Stimulated activated CD8-positive, alpha-beta memory T cell treated with anti-CD3 and anti-CD28 coated beads, Interleukin-12 subunit alpha, Interleukin-12 subunit beta, amount 100 ng/mL, for 1 hour (primary cell): Measurements from ENCODE around the gene PRKCQ.

ENCODE experiments used
- DNase-seq: peaks from one replicate; pipeline ENCODE4 v3.0.0-alpha.2; 2020; ENCODE audit warnings: low read depth

PRKCQ gene

DNA sequence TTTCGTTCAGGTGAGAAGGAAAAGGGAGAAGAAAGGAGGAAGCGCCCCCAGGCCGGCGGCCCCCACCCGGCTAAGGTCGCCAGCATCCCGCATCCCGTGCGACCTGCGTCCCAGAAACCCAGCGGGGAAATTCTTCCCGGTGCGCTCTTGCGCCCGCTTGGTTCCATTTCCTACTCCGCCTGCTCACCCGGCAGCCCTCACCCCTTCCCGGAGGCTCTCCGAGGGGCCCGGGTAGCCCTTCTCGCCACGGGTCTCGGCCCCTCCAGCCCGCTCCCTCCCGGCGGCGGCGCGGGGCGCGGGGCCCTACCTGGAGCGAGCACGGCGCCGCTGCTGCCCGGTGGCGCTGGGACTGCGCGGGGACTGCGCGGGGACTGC is at the start of gene PRKCQ:
Gene PRKCQ (minus strand): TSS at position 373 of the 375 bp plus-strand sequence. CDS start 65,141 bp downstream, outside the sequence.
- no peak for DNase-seq

- no peak for DNase-seq
Observed at GRCh38 chr10:6625428-6625827, 45.4 kb upstream of the PRKCQ start.

DNA sequence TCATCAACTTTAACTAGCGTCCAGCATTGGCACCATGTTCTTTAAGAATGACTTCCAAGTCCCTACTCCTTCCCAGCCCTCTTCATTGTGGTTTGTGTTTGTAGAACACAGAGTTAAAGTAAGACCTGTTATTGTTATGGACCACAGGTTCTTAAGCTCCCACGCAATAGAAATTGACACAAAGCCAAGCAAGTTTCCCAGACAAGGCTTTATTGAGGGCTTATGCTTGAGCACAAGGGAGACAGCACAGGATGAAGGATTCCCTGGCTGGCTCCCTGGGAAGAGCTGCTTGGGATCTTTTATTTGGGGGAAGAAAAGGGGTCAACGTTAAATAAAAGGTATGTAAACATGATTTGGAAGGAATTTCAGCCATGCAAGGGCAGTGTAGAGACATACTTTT is 44.3 kb upstream of the PRKCQ start:
- DNase-seq, result no peak

DNA sequence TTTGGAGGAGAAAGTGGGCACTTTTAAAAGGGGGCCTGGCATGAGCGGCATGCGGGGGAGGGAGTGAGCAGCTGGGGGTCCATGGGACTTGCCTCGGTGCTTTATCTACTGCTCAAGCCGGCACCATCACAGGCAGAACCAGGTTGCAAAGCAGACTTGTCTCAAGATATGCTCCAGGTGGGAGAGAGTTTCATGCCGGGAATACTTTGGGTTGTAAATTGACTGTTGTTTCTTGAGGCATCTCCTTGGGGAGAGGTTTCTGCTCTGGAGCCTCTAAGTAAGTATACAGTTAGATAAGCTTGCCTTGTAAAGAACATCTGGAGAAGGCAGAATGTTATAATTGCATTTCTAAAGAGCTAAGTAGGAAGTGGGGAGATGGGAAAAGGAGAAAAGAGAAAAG is 42.8 kb upstream of the PRKCQ start:
- DNase-seq, result no peak

GRCh38 chr10:6621536-6621935 is 41.5 kb upstream of the PRKCQ start:
- no peak for DNase-seq

DNA sequence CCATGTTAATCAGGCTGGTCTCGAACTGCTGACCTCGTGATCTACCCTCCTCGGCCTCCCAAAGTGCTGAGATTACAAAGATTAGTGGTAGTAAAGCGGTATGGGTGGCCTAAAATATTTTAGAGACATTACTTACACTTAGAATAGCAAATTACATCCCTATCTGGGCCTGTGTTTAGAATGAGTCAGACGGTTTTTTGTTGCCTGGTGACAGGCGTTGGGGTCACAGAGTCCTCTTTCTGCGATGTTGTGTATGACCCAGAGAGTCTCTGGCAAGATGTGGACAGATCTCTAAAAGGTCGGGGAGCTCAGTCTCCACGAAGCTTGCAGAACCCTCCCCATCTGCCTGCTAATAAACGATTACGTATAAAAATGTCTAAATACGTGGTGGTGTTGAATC is 39.6 kb upstream of the PRKCQ start:
- no peak for DNase-seq

GRCh38 chr10:6618340-6618739 is 38.3 kb upstream of the PRKCQ start:
- no peak for DNase-seq

GRCh38 chr10:6617309-6618076 is 37.4 kb upstream of the PRKCQ start:
- no peak for DNase-seq

- DNase-seq, result no peak
Observed at GRCh38 chr10:6615971-6616370, 35.9 kb upstream of the PRKCQ start.

DNA sequence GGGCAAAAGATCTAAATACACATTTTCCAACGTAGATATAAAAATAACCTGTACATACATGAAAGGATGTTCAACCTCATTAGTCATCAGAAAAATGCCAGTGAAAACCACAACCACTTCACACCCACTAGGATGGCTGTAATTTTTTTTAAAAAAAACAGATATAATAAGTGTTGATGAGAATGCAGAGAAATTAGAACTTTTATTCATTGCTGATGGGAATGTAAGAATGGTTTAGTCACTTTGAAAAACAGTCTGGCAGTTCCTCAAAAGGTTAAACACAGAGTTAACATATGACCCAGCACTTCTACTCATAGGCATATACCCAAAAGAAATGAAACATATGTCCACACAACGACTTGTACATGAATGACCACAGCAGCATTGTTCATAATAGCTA is 32.3 kb upstream of the PRKCQ start:
- DNase-seq, result no peak

DNA sequence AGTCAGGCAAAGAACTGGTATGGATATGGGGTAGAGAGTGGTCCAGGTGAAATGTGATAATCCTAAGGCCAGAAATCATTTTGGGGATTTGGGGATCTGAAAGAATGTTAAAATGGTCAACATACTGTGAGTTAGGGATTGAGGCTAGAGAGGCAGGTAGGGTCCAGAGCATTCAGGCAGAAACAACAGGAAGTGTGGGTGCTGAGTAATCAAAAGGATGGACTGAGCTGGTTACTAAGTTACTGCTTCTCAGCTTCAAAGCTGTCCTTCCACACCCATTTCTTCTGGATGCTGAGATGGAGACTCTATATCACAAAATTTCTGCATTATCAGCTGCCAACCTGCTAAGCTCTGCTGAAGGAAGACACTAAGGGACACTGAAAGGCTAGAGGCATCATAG is 30.6 kb upstream of the PRKCQ start:
- no peak for DNase-seq

- DNase-seq, result no peak
Observed at GRCh38 chr10:6609625-6610024, 29.5 kb upstream of the PRKCQ start.

DNA sequence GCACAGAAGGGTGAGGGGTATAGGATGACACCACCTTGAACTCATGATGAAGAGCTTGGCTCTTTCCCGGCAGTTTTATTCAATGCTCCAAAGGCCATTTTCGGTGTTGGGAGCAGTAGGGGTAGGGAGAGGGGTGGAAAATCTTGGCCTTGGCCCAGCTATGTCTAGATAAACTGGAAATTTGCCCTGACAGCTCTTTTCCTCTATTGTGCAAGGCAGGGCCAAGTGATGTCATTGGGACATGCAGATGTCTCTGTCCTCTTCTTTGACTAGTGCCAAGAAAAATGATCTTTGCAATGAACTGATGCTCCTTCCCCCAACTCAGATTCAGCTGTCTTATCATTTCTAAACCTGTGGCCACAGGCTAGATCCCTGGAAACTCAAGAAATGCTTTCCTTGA is 27.7 kb upstream of the PRKCQ start:
- DNase-seq, result no peak

DNA sequence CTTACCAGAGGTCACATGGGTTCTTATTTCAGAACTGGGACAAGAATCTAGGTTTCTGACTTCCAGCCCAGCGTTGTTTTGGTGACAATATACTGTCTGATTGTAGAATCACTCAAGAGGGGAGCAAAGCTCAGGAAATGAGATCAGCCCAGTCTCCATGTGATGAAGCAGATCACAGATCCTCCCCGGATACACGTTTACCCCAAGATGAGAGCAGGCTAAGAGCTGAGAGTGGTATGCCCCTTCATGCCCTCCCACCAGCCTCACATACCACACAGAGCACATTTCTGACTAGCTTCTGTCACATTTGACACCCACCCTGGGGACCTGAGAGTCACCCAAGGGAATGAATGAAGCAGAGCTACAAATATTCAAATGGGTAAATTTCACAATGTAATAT is 27.1 kb upstream of the PRKCQ start:
- DNase-seq, result no peak

GRCh38 chr10:6603142-6604125 is 23.4 kb upstream of the PRKCQ start:
- DNase-seq, result no peak

DNA sequence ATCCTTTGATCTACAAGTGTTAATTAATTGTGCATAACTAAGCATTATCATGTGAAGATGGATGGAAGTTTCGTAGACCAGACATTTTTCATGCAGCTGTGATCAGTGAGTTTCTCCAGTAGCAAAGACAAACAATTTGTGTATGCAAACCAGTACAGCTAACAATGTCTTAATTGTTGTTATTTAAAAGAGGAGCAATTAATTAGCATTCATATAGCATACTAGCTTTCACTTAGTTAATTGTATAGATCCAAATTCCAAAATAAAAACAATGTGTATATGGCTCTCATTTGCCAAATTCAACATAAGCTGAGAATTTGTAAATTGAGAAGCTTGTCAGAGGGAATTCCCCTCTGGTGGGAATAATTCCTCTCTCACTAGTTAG is 22.6 kb upstream of the PRKCQ start:
- DNase-seq, result no peak

- DNase-seq, result no peak
Observed at GRCh38 chr10:6602026-6602699, 22.1 kb upstream of the PRKCQ start.

- no peak for DNase-seq
Observed at GRCh38 chr10:6601246-6601805, 21.2 kb upstream of the PRKCQ start.

- DNase-seq, result no peak
Observed at GRCh38 chr10:6600224-6600987, 20.3 kb upstream of the PRKCQ start.

- no peak for DNase-seq
Observed at GRCh38 chr10:6598679-6599078, 18.6 kb upstream of the PRKCQ start.

DNA sequence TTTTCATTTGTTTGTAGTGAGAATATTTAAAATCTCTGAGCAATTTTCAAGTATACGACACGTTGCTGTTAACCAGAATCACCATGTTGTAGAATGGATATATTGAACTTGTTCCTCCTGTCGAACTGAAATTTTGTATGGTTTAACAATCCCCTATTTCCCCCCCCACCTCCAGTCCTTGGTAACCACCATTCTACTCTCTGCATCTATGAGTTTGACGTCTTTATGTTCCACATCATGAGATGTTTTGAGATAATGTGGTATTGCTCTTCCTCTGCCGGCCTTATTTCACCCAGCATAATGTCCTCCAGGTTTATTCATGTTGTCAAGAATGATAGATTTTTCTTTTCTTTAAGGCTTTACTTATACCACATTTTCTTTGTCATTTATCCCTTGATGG is 17.4 kb upstream of the PRKCQ start:
- no peak for DNase-seq

DNA sequence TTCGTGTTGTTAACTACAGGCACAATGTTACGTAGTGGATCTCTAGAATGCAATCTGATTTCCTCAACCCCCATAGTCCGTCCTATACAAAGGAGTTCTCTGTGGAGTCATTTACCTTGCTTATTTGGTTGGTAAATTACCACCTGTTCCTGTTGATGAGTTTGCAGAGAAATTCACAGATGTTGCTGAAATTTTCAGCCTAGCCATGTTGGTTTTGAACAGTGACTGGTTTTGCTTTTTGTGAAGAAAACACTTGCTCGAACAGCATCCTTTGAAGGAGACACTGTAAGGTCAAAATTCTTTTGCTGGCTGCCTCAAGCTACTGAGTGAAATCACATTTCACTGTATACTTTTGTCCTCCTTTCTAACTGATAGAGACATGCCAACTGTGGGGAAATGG is 15.4 kb upstream of the PRKCQ start:
- no peak for DNase-seq
